Measurements from ENCODE around the gene TAOK2. TPM values are rescaled to one million over a fixed set of nuclear protein-coding genes. Genes with fewer than 3 reads are reported as not detected.

The TAOK2 gene
- total RNA-seq, 2 donors from 2014 or later, result 39.6 to 66.8 TPM

DNA sequence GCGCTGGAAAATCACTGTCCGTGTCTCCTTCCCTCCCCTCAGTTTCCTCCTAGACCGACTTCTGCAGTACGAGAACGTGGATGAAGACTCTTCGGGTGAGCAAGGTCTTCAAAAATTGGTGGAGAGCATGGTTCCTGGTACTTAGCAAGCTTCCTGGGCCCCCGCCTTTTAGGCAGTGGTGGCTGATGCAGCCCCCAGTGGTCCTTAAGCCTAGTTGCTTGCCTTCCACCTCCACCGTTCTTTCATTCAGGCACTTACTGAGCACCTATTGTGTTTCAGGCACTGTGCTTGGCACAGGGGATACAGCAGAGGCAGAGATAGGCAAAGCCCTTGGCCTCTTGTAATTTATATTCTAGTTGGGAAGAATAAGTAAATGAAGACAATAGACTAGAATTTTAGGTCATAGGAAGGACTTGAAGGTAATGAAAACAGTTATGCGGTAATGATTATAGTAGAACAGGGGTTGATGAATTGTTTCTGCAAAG is 23.1 kb downstream of the TAOK2 start:
- ATAC-seq (no peak), DNase-seq (ENCODE audit: low spot score) (no peak)
- Mint-ChIP-seq H3K27me3 (no peaks in the 10 kb centered on the region), H3K9me3 (no peaks in the 10 kb centered on the region), H3K4me3 (peak overlapping the region; percentile 97), H3K36me3 (no peaks in the 10 kb centered on the region), H3K4me1 (ENCODE audit: low read depth in 2 of 2) (peaks cover 27 to 45% of the 10 kb centered on the region in 2 donors), H3K27ac (peak overlapping the region; percentile 96 to 98)

DNA sequence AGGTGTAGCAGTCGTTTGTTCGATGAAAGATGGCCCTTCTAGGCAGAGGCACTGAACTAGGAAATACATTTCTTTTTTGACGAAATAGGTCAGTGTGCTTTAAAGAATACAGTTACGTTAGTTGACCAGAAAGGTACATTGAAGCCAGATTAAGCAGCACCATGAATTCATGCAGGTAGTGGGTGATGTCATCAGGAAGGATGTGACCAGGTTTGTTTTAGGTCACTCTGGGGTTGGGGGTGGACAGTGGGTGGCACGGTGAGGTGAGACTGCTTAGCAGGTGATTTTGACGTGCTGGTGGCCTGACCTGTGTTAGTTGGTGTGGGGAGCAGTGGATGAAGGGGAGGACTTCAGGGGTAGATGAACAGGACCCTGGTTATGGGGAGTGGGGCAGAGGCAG is 25.9 kb downstream of the TAOK2 start:
- Mint-ChIP-seq H3K4me3 (no peak overlapping the region), H3K27me3 (no peaks in the 10 kb centered on the region), H3K9me3 (no peaks in the 10 kb centered on the region), H3K27ac (no peak overlapping the region), H3K4me1 (ENCODE audit: low read depth in 2 of 2) (peaks cover 25 to 43% of the 10 kb centered on the region in 2 donors), H3K36me3 (peaks cover 5% of the 10 kb centered on the region)
- DNase-seq (ENCODE audit: low spot score) (no peak), ATAC-seq (no peak)

- peaks cover 5% of the 10 kb centered on the region for H3K36me3 Mint-ChIP-seq
- no peak overlapping the region for H3K27ac Mint-ChIP-seq
- H3K9me3 Mint-ChIP-seq, result no peaks in the 10 kb centered on the region
- no peaks in the 10 kb centered on the region for H3K27me3 Mint-ChIP-seq
- DNase-seq (ENCODE audit: low spot score) (peak; percentile 60), ATAC-seq (no peak)
- no peak overlapping the region for H3K4me3 Mint-ChIP-seq
- H3K4me1 Mint-ChIP-seq (ENCODE audit: low read depth in 2 of 2), result peaks cover 20 to 34% of the 10 kb centered on the region in 2 donors
These were observed 27.3 kb downstream of the TAOK2 start for GRCh38 chr16:30000735-30001631.

DNA sequence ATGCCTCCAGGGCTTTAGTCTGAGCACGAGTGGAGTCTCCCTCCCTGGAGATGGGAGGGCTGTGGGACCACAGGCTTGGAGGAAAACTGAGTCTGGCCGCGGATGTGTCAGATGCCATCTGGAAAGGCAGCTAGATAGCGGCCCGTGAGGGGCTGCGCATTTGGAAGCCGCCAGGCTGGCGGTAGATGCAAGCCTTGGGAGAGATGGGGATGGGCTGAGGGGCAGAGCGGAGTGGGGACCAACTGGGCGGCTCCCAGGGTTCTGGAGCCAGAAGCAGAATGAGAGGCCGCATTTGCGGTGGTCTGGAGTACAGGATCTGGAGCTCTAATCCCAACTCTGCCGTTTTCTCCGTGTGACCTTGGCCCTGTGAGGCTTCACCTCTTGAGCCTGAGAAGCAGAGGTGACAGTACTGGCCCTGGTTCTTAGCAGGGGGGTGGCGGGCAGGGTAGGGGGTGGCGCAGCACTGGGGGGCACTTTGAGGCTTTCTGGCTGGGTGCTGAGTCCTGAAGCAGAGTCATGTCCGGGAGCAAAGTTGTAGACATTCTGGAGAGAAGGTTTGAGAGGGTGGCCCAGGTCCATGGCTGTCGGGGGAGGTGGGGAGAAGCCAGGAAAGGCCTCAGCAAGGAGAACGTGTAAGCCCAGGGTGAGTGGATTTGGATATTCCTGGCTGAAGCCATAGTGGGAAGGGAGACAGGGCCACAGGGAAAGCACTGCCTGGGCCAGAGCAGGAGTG is 29.1 kb downstream of the TAOK2 start:
- Mint-ChIP-seq H3K4me3 (no peak overlapping the region), H3K27ac (peak overlapping the region; percentile 19 to 70), H3K4me1 (ENCODE audit: low read depth in 2 of 2) (peaks cover 9 to 24% of the 10 kb centered on the region in 2 donors), H3K36me3 (peaks cover 5% of the 10 kb centered on the region), H3K9me3 (no peaks in the 10 kb centered on the region), H3K27me3 (no peaks in the 10 kb centered on the region)
- ATAC-seq, result no peak
- peak; percentile 51 for DNase-seq (ENCODE audit: low spot score)

GRCh38 chr16:30003670-30004423 is 30.2 kb downstream of the TAOK2 start:
- no peak overlapping the region for H3K27ac Mint-ChIP-seq
- ATAC-seq, result no peak

DNA sequence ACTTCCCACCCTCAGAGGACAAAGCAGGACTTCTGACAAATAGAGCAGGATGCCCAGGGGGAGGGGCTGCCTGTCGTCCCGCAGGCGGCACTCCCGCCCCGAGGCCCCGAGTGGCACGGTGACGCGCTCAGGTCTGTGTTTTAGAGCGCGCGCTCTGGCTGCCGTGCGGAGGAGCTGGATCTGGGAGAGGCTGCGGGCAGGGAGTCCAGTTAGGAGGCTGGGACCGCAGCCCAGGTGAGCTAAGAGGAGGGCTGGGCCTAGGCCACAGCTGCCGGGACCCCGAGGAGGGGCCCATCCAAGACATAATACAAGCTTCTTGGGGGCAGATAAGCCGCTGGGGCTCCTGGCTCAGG is 30.7 kb downstream of the TAOK2 start:
- no peak overlapping the region for H3K4me3 Mint-ChIP-seq
- DNase-seq (ENCODE audit: low spot score) (peak; percentile 58), ATAC-seq (no peak)
- H3K4me1 Mint-ChIP-seq (ENCODE audit: low read depth in 2 of 2), result peaks cover 9 to 11% of the 10 kb centered on the region in 2 donors
- H3K9me3 Mint-ChIP-seq, result no peaks in the 10 kb centered on the region
- H3K27me3 Mint-ChIP-seq, result peaks cover 0 to 6% of the 10 kb centered on the region in 2 donors
- H3K27ac Mint-ChIP-seq, result no peak overlapping the region
- peaks cover 5% of the 10 kb centered on the region for H3K36me3 Mint-ChIP-seq

More at GRCh38 chr16:30003670-30004423, 30.2 kb downstream of the TAOK2 start:
- Mint-ChIP-seq H3K4me3 (no peak overlapping the region), H3K27me3 (peaks cover 0 to 2% of the 10 kb centered on the region in 2 donors), H3K36me3 (peaks cover 5% of the 10 kb centered on the region), H3K4me1 (ENCODE audit: low read depth in 2 of 2) (peaks cover 9 to 17% of the 10 kb centered on the region in 2 donors), H3K9me3 (no peaks in the 10 kb centered on the region)
- DNase-seq (ENCODE audit: low spot score), result peak; percentile 42

GRCh38 chr16:30004811-30005242 is 31.2 kb downstream of the TAOK2 start:
- Mint-ChIP-seq H3K36me3 (peaks cover 5% of the 10 kb centered on the region), H3K9me3 (no peaks in the 10 kb centered on the region), H3K27ac (no peak overlapping the region), H3K4me3 (no peak overlapping the region), H3K27me3 (peaks cover 0 to 8% of the 10 kb centered on the region in 2 donors), H3K4me1 (ENCODE audit: low read depth in 2 of 2) (peaks cover 7 to 9% of the 10 kb centered on the region in 2 donors)
- DNase-seq (ENCODE audit: low spot score) (no peak), ATAC-seq (no peak)

- no peaks in the 10 kb centered on the region for H3K9me3 Mint-ChIP-seq
- H3K4me1 Mint-ChIP-seq (ENCODE audit: low read depth in 2 of 2), result peaks cover 7 to 9% of the 10 kb centered on the region in 2 donors
- H3K4me3 Mint-ChIP-seq, result no peak overlapping the region
- ATAC-seq (peak in 1 of 2 donors; percentile 54), DNase-seq (ENCODE audit: low spot score) (no peak)
- H3K27ac Mint-ChIP-seq, result no peak overlapping the region
- peaks cover 5% of the 10 kb centered on the region for H3K36me3 Mint-ChIP-seq
- H3K27me3 Mint-ChIP-seq, result peaks cover 0 to 14% of the 10 kb centered on the region in 2 donors
These were observed 31.9 kb downstream of the TAOK2 start for GRCh38 chr16:30005341-30006094.

- peaks cover 5% of the 10 kb centered on the region for H3K36me3 Mint-ChIP-seq
- no peak for ATAC-seq
- H3K27me3 Mint-ChIP-seq, result peaks cover 0 to 15% of the 10 kb centered on the region in 2 donors
- H3K27ac Mint-ChIP-seq, result no peak overlapping the region
- DNase-seq (ENCODE audit: low spot score), result no peak
- no peaks in the 10 kb centered on the region for H3K9me3 Mint-ChIP-seq
- peaks cover 7 to 9% of the 10 kb centered on the region in 2 donors for H3K4me1 Mint-ChIP-seq (ENCODE audit: low read depth in 2 of 2)
- H3K4me3 Mint-ChIP-seq, result no peak overlapping the region
These were observed 32.4 kb downstream of the TAOK2 start for GRCh38 chr16:30006095-30006473.

DNA sequence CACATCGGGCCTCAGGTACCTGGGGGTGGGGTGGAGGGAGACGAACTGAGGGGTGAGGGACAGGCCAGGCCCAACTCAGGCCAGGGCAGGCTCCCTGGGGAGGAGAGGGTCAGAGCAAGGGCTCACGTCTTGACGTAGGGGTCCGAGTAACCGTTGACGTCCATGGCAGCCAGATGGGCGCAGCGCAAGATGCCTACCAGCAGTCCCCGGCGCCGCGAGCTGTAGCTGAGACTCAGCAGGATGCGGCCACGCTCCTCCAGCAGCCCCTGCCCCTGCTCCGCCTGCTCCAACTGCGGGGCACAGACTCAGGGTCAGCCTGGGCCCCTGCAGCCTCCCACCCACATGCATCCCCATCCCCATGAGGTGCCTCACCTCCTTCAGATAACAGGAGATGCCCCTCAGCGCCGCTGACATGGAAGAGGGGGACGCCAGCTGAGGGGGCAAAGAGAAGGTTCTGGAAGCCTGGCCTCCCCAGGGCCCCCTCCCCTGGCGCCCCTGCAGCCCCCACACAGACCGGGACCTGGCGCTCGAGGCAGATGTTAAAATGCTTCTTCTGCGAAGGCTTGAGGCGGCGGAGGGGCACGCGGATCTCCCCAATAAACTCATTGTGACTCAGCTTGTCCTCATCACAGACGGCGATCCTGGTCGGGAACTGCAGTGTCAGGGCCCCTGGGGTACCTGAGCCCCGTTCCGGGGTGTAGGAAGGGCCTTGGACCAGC is 33.1 kb downstream of the TAOK2 start:
- peaks cover 5% of the 10 kb centered on the region for H3K36me3 Mint-ChIP-seq
- ATAC-seq, result no peak
- H3K27me3 Mint-ChIP-seq, result peaks cover 2 to 15% of the 10 kb centered on the region in 2 donors
- no peak overlapping the region for H3K27ac Mint-ChIP-seq
- no peak for DNase-seq (ENCODE audit: low spot score)
- peaks cover 6 to 8% of the 10 kb centered on the region in 2 donors for H3K4me1 Mint-ChIP-seq (ENCODE audit: low read depth in 2 of 2)
- no peak overlapping the region for H3K4me3 Mint-ChIP-seq
- no peaks in the 10 kb centered on the region for H3K9me3 Mint-ChIP-seq

- no peak for ATAC-seq
- no peak for DNase-seq (ENCODE audit: low spot score)
- peaks cover 4 to 5% of the 10 kb centered on the region in 2 donors for H3K4me1 Mint-ChIP-seq (ENCODE audit: low read depth in 2 of 2)
- peaks cover 7 to 19% of the 10 kb centered on the region in 2 donors for H3K27me3 Mint-ChIP-seq
- no peak overlapping the region for H3K27ac Mint-ChIP-seq
- H3K9me3 Mint-ChIP-seq, result no peaks in the 10 kb centered on the region
- H3K36me3 Mint-ChIP-seq, result no peaks in the 10 kb centered on the region
- H3K4me3 Mint-ChIP-seq, result no peak overlapping the region
These were observed 33.8 kb downstream of the TAOK2 start for GRCh38 chr16:30007378-30007895.

All from natural killer cell treated with Interleukin-12 subunit alpha and Interleukin-12 subunit beta and Interleukin-15 and Interleukin-18, amount 100 ng/mL, for 72 hours (primary cell).